CD4-positive, alpha-beta T cell treated with Interferon gamma for 1 hour (primary cell): ENCODE data around the gene TTLL9.
"Not testable (repeated sequence)": the region's sequence is repeated elsewhere in the genome, so short reads cannot be mapped to it uniquely, and the experiment has no call there.

Source experiments
- DNase-seq: peaks from one replicate; pipeline ENCODE4 v3.0.0-alpha.2; 2020

TTLL9 gene

DNA sequence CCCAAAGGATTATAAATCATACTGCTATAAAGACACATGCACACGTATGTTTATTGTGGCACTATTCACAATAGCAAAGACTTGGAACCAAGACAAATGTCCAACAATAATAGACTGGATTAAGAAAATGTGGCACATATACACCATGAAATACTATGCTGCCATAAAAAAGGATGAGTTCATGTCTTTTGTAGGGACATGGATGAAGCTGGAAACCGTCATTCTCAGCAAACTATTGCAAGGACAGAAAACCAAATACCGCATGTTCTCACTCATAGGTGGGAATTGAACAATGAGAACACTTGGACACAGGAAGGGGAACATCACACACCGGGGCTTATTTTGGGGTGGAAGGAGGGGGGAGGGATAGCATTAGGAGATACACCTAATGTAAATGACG lies 51.0 kb downstream of the TTLL9 start:
- DNase-seq = not testable (repeated sequence)

DNA sequence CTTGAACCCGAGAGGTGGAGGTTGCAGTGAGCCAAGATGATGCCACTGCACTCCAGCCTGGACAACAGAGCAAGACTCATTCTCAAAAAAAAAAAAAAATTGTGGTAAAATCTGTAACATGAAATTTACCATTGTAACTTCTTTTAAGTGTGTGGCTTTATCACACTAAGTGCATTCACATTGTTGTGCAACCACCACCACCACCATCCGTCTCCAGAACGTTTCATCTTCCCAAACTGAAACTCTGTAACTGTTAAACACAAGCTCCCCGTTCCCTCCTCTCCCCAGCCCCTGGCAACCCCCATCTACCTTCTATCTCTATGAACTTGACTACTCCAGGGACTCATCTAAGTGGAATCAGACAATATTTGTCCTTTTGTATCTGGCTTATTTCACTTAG lies 51.7 kb downstream of the TTLL9 start:
- DNase-seq = no peak

DNA sequence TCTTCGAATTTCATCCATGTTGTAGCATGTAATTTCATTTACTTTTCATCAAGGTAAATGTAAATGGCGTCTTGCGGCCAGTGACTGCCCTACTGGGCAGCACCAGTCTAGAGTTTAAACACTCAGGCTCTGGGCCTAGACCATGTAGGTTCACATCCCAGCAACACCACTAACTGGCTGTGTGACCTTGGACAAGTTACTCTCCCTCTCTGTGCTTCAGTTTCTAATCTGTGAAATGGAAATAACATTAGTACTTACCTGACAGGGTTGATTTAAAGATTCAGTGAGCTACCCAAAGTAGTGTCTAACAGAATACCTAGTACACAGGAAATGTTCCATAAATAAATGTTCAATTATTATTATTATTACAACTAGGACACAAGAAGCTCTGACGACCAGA lies 52.2 kb downstream of the TTLL9 start:
- no peak for DNase-seq

DNA sequence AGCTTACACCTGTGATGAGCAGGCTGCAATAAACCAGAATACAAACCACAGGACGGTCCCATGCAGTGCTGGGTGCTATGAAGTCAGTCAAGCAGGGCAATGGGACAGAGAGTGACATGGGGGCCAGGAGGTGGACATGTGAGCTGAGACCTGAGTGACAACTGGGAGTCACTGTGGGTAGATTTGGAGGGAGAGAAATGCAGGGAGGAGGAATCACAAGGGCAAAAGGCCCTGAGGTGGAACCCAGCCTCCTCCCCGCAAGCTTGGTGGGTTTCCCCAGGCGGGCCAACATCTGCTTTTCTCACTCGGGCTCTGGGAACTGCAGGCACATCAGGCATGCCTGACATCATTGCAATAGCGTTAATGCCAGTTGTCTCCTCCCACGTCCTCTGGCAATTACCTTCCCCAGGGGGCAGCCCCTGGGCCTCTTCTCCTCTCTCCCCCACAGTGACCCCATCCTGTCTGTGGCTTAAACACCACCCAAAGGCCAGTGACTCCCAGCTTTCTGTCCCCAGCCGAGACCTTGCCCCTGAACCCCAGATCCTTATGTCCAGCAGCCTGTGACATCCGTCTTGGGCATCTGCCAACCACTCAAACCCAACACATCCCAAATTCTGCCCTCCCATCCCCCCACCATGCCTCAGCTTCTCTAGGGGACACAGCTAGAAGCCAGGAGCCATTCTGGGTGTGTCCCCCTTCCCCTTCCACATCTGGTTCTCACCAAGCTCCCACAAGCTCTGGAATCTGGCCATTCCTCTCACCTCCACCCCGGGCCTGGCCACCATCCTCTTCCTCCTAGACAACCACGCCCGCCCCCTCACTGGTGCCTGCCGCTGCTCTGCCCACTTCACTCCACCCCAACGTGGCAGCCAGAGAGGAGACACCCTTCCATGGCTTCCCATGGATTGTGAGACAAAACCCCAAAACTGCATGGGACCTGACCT lies 53.2 kb downstream of the TTLL9 start:
- no peak for DNase-seq

DNA sequence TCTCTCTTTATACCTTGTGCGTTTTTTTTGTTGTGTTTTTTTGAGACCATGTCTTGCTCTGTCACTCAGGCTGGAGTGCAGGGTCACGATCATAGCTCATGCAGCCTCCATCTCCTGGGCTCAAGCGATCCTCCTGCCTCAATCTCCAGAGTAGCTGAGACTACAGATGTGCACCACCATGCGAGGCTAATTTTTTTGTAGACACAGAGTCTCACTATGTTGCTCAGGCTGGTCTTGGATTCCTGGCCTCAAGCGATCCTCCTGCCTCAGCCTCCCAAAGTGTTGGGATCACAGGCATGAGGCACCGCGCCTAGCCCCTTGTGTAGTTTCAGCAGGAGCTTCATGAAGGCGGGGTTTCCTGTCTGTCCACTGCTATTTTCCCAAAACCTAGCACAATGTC lies 54.1 kb downstream of the TTLL9 start:
- DNase-seq = no peak

DNA sequence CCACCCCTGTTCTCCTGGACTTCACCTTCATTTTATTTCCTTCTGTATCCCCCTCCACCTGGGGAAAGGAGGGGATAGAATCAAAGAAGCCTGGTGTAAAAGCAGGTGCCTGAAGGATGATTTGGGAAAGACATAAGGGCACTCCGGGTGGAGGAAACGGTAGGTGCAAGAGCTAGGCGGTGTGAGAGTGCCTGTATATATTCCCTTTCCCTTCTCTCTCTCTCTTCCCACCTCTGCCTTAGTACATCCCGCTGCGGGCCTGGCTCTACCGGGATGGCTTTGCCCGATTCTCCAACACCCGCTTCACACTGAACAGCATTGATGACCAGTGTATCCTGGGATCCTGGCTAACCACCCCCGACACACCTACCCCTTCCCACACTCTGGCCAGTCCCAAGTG lies 55.2 kb downstream of the TTLL9 start:
- no peak for DNase-seq

DNA sequence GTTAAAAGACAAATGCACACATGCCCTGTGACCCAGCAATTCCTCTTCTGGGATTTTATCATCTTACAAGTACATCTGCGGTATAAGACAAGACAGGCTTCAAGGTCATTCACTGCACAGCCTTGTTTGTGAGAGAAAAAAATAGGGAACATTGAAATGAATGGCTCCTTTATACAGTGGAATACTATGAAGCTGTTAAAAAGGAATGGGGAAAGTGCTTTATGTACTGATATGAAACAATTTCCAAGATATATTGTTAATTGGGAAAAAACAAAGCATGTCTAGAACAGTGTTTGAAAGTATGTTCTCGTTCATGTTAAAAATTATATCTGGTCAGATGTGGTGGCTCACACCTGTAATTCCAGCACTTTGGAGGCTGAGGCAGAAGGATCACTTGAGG lies 56.1 kb downstream of the TTLL9 start:
- DNase-seq = no peak

DNA sequence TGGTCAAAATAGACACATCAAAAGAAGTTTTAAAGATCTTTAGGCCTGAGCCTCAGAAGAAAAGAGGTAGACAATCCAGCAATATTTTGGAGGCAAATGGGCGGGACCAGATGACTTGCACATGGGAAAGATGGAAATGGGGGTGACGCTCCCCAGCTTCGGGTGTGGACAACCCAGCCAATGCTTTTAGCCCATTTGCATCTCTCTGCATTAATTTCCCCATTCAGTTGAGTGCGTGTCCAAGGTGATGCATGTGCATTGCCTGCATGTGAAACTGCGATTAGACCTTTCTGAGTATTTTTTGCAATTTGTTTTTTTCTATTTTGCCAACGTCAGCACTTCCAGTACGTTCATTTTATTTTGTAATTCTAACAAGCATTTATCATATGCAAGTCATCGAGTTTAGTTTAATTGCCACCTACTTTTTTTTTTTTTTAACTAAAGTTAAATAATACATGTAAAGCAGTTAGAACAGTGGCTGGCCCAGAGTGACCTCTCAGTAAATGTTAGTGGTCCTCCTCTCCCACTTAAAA lies 57.3 kb downstream of the TTLL9 start:
- DNase-seq = no peak

DNA sequence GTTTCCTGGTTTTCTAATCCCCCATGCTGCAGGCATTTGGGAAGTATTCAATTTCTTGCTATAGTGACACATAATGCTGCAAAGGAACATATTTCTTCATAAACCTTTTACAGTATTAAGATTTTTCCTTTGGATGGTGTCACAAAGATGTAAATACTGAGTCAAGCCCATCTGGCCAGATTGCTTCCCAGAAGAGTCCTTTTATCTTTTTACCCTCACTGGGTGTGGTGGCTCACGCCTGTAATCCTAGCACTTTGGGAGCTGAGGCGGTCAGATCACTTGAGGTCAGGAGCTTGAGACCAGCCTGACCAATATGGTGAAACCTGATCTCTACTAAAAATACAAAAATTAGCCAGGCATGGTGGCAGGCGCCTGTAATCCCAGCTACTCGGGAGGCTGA lies 59.2 kb downstream of the TTLL9 start:
- not testable (repeated sequence) for DNase-seq

DNA sequence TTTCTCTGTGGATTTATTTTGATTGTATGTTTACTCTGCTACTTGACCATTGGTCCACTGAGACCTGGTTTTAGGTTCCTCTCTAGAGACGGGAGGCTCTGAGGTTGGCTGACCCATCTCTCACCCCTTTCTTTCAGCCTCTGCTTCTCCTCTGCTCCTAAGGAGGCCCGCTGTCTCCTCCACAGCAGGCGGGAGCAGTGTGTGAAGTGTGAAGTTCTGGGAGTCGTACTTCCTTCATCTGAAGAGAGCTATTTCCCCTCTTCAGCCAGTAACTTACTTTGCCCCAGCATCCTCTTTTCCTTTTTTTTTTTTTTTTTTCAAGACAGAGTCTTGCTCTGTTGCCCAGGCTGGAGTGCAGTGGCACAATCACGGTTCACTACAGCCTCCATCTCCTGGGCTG lies 60.3 kb downstream of the TTLL9 start:
- no peak for DNase-seq

DNA sequence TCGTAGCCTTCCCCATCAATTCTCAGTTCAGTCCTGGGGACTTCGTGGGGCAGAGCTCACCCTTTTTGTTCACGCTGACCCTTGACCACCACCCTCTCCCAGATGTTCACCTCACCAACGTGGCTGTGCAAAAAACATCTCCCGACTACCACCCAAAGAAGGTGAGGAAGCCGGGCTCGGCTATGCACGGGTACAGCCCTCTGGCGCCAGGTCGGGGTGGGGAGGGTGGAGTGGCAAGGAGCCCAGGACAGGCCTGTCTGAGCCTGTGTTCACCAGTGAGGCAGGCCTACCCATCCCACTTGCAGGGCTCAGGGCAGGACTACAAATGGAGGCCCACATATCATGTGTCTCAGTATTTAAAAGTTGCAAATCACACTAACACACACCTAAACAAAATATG lies 63.3 kb downstream of the TTLL9 start:
- DNase-seq = no peak

DNA sequence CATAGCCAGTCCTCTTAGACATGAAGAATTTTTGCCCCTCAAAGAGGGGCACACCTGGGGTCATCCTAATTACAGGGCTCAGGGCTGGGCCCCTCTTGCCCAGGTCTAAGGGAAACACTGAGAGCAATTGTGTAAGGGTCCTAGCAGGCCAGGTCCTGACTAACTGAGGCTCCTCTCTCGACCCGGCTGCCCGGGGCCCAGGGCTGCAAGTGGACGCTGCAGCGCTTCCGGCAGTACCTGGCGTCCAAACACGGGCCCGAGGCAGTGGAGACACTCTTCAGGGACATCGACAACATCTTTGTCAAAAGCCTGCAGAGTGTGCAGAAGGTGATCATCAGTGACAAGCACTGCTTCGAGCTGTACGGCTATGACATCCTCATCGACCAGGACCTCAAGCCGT lies 64.1 kb downstream of the TTLL9 start:
- no peak for DNase-seq

DNA sequence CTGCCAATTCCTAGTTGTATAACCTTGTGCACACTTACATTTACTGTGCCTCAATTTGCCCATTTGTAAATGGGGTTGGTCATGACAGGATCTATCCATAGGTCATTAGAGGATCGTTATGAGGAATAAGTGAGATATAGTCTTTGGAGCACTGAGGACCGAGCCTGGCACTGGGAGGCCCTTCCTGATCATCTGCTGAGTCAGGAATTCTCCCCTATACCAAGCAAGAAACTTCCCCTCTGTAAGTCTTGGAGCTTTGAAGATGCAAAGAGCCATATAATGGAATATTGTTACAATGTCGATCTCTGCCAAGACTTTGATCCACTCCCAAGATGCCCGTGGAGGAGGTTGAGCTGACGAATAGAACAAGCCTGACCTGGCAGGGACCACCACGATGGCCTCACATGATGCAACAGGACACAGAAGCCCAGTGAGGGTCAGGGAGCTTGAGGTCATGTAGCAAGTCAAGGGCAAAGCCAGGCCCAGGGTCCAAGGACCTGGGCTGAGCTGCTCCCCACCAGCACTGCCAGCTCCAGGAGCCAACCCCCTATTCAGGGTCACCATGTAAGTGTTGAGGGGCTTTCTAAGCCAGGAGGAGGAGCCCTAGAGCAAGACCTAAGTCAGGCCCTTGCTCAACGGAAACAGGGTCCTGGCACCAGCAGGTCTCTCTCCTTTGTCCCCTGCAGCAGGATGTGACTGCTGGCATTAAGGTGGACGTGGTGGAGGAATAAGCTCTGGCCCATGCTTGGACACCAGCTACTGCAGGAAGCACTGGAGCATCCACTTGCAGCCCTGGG lies 64.7 kb downstream of the TTLL9 start:
- no peak for DNase-seq

DNA sequence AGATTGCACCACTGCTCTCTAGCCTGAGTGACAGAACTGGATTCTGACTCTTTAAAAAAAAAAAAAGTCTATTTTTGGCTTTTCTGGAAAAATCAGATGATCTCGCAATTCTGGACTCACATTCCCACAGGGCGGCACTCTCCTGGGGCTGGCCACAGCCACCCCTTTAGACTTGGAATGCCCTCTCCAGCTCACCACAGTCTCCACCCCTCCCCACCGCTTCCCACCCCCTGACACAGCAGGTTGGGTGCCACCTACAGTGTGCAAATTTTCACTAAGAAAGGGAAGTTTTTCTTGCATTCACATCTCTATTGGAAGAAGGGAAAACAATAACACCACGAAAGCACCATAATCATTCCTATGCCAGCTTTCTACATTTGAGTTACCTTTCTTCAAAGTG lies 66.0 kb downstream of the TTLL9 start:
- DNase-seq = no peak

DNA sequence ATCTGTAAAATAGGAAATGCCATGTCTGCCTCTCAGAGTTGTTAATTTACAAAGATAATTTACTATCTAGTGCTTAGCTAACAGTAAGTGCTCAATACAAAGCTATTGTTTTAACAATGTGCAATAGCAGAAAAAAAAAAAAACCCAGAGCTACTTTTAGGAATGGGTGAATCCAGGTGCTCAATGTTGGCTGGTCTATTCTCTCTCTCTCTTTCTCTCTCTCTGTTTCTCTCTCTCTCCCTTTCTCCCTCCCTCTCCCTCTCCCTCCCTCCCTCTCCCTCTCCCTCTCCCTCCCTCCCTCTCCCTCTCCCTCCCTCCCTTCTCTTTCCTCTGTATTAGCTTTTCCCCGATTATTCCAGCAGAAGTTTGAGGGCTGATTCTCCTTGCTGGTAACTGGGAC lies 67.4 kb downstream of the TTLL9 start:
- DNase-seq = no peak

DNA sequence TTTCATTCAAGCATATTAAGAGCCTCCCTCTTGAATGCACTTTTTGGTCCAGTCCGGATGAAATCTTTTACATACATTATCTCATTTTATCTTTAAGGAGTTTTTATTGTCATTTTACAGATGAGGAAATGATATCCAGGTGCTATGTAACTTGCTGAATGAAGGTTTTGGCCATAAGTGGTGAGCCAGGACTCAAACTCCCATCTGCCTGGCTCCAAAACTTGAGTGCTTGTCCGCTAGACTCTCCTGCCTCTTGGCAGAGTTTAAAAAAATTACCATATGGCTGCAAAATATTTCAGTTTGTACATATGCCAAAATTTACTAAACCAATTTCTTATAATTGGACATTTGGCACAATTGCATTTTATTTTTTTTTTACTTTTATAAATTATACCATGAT lies 69.2 kb downstream of the TTLL9 start:
- no peak for DNase-seq

DNA sequence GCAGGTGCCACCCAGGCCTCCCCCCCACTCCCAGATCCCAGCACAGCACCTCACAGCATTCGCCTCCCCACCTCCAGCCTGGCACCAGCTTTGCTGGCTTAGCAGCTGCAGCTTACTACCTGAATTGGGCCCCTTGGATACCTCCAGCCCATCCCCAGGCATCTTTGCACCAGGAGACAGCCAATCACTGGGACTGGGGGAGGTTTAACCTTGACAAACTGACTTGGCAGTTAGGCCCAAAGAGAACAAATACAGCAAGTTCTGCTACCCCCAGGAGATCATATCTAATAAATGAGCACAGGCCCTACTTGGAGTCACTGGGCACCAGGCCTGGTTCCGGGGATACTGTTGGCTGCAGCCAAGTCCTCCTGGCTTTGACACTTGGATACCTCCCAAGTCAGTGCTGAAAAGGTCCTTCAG lies 72.6 kb downstream of the TTLL9 start:
- DNase-seq = no peak

DNA sequence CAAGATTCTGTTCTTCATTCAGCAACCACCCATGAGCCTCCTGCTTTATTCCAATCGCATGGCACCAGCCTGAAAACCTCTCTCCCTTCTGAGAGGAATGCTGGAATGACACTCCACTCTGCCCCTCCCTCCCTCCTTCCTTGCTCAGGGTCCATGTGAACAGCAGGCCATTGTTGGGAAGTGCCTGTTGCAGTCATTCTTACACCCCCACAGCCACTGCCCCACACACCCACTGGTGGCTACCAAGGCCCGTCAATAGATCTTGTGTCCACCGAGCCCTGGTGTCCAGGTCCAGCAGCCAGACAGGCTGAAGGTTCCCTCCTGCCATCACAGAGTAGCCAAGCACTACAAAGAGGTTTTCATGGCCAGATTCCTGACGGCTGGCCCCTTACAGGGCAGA lies 74.9 kb downstream of the TTLL9 start:
- no peak for DNase-seq

DNA sequence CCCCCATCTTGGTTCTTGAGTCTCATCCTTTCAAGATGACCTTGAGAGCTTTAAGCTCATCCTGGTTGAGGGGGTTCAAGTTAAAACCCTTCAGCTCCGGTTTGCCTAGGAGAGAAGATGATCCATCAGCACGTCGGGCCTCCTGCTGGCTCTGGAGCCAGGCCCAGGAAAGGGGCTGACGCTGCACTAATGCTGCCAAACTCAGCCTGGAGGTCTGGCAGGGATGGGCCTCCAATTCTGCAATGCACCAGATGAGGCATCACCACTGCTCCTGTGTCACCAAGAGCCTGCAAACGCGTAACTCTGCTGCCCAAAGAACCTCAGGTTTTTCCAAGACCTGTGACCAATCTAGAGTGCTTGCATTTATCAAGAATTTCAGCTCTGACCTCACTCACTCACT lies 75.4 kb downstream of the TTLL9 start:
- DNase-seq = no peak

DNA sequence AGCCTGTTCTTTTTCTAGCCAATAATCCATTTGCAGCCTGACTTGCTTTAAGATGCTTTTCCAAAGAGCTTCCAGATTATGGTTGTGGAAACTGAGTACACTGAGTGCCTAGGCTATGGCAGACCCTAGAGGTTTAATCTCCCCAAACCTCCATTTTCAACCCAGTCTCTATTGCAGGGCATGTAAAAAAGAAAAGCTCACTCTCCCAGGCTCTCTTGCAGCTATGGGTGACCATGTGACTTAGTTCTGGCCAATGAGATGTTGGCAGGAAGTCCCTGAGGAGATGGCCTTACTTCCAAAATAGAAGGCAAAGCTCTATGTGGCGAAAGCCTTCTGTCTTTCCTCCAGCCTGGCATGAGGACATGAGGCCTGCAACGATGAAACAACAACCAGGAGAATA lies 77.6 kb downstream of the TTLL9 start:
- DNase-seq = no peak

DNA sequence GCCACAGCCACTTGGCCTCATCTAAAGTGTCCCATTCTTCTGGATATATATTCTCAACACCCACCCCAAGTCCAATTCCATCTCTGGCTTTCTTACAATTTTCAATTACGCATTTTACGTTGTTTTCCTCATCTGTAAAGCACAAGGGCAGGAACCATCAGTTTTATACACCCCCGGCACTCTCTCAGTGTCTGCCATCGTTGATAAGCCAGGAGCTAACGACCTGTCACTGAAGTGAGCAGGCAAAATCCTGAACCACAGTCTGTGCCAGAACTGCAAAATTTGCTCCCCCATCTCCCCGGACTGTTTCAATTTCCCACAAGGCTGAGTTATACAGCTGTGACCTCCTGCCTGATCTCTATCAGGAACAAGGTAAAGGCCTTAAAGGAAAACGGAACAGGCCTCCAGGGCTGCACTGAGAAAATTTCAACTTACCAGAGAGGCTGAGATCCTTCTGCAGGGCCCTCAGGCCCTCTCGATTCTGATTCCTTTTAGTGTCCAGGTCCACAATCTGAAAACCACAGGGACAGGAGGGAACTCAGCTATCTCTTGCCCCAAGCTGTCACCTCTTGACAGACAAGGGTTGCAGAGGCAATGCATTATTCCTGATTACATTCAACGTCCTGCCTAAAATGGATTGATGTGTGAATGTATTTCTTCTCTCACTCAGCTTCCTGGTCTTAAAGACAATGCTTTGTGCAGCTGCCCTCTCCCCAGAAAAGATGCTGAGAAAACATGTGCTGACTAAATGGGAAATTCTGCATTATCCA lies 79.6 kb downstream of the TTLL9 start:
- DNase-seq = no peak

DNA sequence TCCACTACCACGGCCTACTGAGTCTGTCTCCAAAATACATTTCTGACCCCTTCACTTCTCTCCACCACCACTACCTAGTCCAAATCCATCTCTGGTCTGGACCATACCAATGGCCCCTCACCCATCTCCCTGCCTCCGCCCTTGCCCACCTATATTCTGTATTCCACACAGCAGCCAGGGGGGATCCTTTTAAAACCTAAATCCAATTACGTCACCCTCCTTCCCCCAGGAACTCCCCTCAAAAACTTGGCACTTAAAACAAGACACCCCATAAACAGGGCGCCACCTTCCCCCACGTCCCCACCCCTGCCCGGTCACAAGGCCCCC lies 80.7 kb downstream of the TTLL9 start:
- no peak for DNase-seq
